ELR (cell line): ENCODE measurements around the gene OR6C75.
"Not testable (repeated sequence)": the region's sequence is repeated elsewhere in the genome, so short reads cannot be mapped to it uniquely, and the experiment has no call there.

Experiments
- DNase-seq: peaks from one replicate; pipeline ENCODE4 v3.0.0-alpha.2; 2015; ENCODE audit warnings: low read depth

Gene OR6C75

GRCh38 chr12:55362675-55363074, at the start of gene OR6C75:
TSS of gene OR6C75 (plus strand) at chr12:55362975. CDS start at chr12:55365111, 2,136 bp downstream.
- DNase-seq = no peak

DNA sequence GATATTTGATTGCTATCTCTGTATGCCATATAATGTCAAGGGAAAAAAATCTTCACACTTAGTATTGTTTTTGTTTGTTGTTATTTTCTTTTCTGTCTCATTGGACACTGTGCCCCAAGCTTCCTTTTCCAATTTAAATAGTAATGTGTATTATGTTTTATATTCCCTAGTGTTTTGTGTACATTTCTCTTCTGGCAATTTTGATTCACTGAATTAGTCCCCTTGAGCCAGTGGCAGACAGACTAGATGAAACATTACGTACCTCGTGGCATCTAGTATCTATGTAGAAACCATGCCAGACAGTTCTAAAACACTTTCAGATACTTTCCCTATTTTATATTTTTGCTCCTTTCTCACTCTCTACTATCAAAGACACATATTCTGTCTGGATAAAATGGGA, 48.7 kb upstream of the OR6C75 start, which contains the start of gene OR6C1:
Gene OR6C1, plus strand, starts transcription at position 301 of the 400 bp plus-strand sequence. CDS start 6,257 bp downstream, outside the sequence.
- no peak for DNase-seq

DNA sequence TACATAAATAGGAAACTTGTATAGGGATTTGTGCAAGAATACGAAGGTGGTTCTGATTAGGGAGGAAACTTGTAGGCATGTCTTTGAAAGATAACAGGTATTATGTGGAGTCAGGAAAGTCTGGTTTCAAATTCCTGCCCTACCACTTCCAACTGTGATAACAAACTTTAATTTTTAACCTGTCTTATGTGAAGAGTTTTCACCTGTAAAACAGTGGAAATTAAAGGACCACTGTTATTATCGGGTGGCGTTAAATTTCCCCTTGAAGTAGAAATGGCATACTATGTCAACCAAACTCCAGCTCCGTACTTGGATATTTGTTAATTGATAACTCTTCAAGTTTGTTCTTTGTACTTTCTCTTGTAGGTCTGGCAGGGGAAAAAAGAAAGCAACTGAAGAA, 42.6 kb upstream of the OR6C75 start:
- no peak for DNase-seq

DNA sequence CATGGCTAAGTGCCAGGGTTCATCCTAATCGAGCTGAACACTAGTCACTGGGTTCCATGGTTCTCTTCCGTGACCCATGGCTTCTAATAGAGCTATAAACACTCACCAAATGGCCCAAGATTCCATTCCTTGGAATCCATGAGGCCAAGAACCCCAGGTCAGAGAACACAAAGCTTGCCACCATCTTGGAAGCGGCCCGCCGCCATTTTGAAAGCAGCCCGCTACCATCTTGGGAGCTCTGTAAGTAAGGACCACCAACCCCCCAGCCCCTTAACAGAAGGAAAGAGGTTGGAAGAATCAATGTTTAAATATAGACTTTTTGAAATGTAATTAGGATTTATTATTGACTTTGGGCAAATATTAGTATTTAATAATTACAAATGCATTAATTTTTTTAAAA, 37.0 kb upstream of the OR6C75 start:
- not testable (repeated sequence) for DNase-seq

DNA sequence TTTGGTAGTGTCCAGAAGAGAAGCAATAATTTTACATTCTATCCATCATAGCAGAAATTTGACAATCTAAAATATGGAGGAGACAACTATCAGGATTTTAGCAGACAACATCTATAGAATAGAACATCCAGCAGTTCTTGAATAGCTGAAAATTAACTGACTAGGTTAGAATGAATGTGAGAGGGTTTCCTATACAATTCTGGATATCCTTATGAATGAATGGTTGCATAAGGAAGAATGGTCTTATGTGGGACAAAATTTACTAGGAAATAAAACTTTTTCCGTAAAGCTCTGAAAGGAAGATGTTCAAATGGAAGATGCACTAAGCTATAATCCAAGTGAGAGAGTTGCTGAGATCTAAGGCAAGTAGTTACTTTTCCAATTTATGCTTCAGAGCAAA, 32.3 kb upstream of the OR6C75 start, which contains the start of gene OR6C3:
Gene OR6C3, plus strand, starts transcription at position 301 of the 400 bp plus-strand sequence. CDS start 955 bp downstream, outside the sequence.
- DNase-seq = no peak

DNA sequence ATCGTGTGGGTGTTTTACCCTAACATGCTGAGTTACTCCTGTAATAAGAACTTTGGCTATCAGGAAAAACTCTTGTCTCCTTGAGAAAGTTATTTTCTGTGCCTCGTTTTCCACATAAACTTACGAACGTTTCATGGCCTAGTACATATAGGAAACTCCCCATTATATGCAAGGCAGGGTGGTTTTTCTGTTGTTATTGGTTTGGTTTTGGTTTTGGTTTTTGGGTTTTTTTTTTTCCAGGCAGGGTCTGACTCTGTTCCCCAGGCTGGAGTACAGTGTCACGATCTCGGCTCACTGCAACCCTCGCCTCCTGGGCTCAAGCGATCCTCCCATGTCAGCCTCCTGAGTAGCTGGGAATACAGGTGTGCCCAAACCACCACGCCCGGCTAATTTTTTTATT, 26.8 kb upstream of the OR6C75 start:
- no peak for DNase-seq

GRCh38 chr12:55355338-55355737, 7.4 kb upstream of the OR6C75 start:
- DNase-seq = not testable (repeated sequence)

- DNase-seq = no peak
These were observed 2.3 kb downstream of the OR6C75 start for GRCh38 chr12:55365086-55365485.

DNA sequence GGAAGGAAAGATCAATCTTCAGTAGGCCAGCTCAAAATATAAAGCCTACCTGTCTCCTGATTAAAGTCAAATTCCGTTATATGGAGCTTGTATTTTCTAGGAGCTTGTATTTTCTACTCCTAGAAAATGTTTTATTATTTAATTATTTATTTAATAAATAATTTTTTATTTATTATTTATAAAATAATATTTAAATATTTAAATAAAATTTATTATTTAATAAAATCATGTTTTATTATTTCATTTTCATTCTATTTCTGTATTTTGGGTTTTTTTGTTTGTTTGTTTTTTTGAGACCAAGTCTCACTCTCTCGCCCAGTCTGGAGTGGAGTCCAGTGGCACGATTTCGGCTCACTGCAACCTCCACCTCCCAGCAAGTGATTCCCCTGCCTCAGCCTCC, 9.7 kb downstream of the OR6C75 start:
- no peak for DNase-seq

DNA sequence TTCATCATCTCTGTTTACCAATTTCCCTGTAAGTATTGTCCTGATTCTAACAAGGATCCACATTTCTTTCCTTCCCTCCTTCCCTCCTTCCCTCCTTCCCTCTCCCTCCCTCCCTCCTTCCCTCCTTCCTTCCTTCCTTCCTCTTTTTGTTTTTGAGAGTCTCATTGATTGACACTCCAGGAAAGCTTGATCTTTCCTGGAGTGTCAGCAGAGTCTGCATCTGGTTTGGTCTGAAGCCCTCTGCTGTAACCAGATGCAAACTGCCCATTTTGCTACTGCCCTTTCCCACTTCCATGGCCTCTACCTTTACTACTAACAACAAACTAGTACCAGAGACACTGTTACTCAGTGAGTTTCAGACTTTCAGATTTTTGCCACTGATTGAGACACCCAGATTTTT, 23.1 kb downstream of the OR6C75 start:
- DNase-seq = no peak

GRCh38 chr12:55392032-55392795, 29.4 kb downstream of the OR6C75 start:
- DNase-seq = no peak

DNA sequence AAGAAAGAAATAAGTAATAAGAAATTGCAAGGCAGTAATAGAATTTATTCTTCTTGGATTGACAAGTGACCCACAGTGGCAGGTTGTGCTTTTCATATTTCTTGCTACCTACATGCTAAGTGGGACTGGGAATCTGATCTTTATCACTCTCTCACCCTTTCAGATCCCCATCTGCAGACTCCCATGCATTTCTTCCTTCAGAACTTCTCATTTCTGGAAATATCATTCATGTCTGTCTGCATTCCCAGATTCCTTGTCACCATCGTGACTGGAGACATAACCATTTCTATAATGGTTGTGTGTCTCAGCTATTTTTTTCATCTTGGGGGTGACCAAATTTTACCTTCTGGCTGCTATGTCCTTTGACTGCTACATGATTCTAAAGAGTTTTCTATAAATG, 33.6 kb downstream of the OR6C75 start:
- DNase-seq = no peak

- no peak for DNase-seq
These were observed 37.5 kb downstream of the OR6C75 start, which contains the start of gene OR6C65 for GRCh38 chr12:55400229-55400628. TSS of gene OR6C65 (plus strand) at chr12:55400529. CDS start at chr12:55400529, 0 bp downstream.

GRCh38 chr12:55407866-55408265, 45.1 kb downstream of the OR6C75 start:
- no peak for DNase-seq

- not testable (repeated sequence) for DNase-seq
These were observed 46.4 kb downstream of the OR6C75 start for GRCh38 chr12:55409133-55409532.

GRCh38 chr12:55412138-55412537, 49.4 kb downstream of the OR6C75 start:
- DNase-seq = not testable (repeated sequence)

- DNase-seq = not testable (repeated sequence)
These were observed 51.0 kb downstream of the OR6C75 start for GRCh38 chr12:55413498-55414388.

GRCh38 chr12:55414396-55414823, 51.6 kb downstream of the OR6C75 start:
- not testable (repeated sequence) for DNase-seq

DNA sequence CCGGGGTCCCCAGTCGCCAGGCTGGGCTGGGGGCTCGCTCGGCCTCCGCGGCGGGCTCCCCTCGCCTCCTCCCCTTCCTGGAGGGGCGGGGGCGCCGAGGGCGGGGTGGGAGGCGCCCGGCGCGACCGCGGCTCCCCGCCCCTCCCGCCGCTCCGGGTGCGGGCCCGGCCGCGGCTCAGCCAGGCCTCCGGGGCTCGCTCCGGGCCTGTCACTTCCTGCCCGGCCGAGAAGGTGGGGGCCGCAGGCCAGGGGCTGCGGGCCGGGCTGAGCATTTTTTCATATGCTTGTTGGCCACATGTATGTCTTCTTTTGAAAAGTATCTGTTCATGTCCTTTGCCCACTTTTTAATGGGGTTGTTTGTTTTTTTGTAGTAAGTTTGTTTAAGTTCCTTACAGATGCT, 52.1 kb downstream of the OR6C75 start:
- DNase-seq = not testable (repeated sequence)

DNA sequence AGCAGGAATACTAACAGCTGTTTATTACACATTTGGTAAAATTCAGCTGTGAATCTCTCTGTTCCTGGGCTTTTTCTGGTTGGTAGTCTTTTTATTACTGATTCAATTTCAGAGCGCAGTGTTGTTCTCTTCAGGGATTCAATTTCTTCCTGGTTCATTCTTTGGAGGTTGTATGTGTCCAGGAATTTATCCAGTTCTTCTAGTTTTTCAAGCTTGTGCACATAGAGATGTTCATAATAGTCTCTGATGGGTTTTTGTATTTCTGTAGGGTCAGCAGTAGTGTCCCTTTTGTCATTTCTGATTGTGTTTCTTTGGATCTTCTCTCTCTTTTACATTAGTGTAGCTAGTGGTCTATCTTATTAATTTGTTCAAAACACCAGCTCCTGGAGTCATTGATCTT, 54.2 kb downstream of the OR6C75 start:
- no peak for DNase-seq
